WERI-Rb-1 (cell line): ENCODE data around the gene TNFSF9.
"Not testable (repeated sequence)": the region's sequence is repeated elsewhere in the genome, so short reads cannot be mapped to it uniquely, and the experiment has no call there.

ENCODE experiments used
- DNase-seq: peaks from one replicate; pipeline ENCODE4 v3.0.0-alpha.2; 2020
- H3K27ac ChIP-seq: fragments of 250-450 bp; sonication (Bioruptor Pico); 2 replicates; pipeline ENCODE4 v1.5.1; 2020; ENCODE audit warnings: mild to moderate bottlenecking, moderate library complexity
- H3K27me3 ChIP-seq: fragments of 250-450 bp; sonication (Bioruptor Pico); 2 replicates; pipeline ENCODE4 v1.5.1; 2021; ENCODE audit warnings: mild to moderate bottlenecking, low read depth, moderate library complexity; ENCODE audit not compliant: insufficient read depth, severe bottlenecking
- H3K36me3 ChIP-seq: fragments of 250-450 bp; sonication (Bioruptor Pico); 2 replicates; pipeline ENCODE4 v1.5.1; 2020; ENCODE audit warnings: mild to moderate bottlenecking, moderate library complexity
- H3K4me3 ChIP-seq: 2 replicates; pipeline ENCODE4 v1.5.1; 2011; ENCODE audit warnings: low read depth, mild to moderate bottlenecking, control low read depth, low read length
- H3K9me3 ChIP-seq: fragments of 250-450 bp; sonication (Bioruptor Pico); 2 replicates; pipeline ENCODE4 v1.5.1; 2021; ENCODE audit warnings: mild to moderate bottlenecking, moderate library complexity; ENCODE audit not compliant: severe bottlenecking
- CTCF ChIP-seq: IDR thresholded peaks from 2 replicates; pipeline ENCODE4 v1.5.1; 2011; ENCODE audit warnings: low read depth, mild to moderate bottlenecking, control low read depth, inconsistent platforms, low read length

Gene TNFSF9

GRCh38 chr19:6503407-6504201, 27.2 kb upstream of the TNFSF9 start:
- H3K36me3 ChIP-seq, result no peaks in the 10 kb centered on the region
- H3K27me3 ChIP-seq, result no peaks in the 10 kb centered on the region
- TF ChIP-seq CTCF, result no peak
- H3K9me3 ChIP-seq, result no peaks in the 10 kb centered on the region
- no peak overlapping the region for H3K4me3 ChIP-seq
- no peak overlapping the region for H3K27ac ChIP-seq
- DNase-seq, result no peak

- not testable (repeated sequence) for H3K27ac ChIP-seq, H3K4me3 ChIP-seq, H3K36me3 ChIP-seq, H3K27me3 ChIP-seq, H3K9me3 ChIP-seq, DNase-seq
Observed at GRCh38 chr19:6508028-6508771, 22.6 kb upstream of the TNFSF9 start.

GRCh38 chr19:6509118-6509971, 21.5 kb upstream of the TNFSF9 start:
- TF ChIP-seq CTCF, result no peak
- Histone ChIP-seq H3K27ac (no peak overlapping the region), H3K4me3 (no peak overlapping the region), H3K9me3 (no peaks in the 10 kb centered on the region), H3K27me3 (no peaks in the 10 kb centered on the region), H3K36me3 (no peaks in the 10 kb centered on the region)
- DNase-seq, result no peak

- H3K4me3 ChIP-seq, result no peak overlapping the region
- H3K9me3 ChIP-seq, result no peaks in the 10 kb centered on the region
- no peak for DNase-seq
- no peaks in the 10 kb centered on the region for H3K36me3 ChIP-seq
- TF ChIP-seq CTCF, result no peak
- H3K27me3 ChIP-seq, result no peaks in the 10 kb centered on the region
- no peak overlapping the region for H3K27ac ChIP-seq
Observed at GRCh38 chr19:6510618-6511017, 20.2 kb upstream of the TNFSF9 start.

GRCh38 chr19:6514089-6514488, 16.7 kb upstream of the TNFSF9 start:
- H3K4me3 ChIP-seq, result no peak overlapping the region
- DNase-seq, result no peak
- no peak overlapping the region for H3K27ac ChIP-seq
- no peaks in the 10 kb centered on the region for H3K36me3 ChIP-seq
- H3K9me3 ChIP-seq, result no peaks in the 10 kb centered on the region
- TF ChIP-seq CTCF, result no peak
- no peaks in the 10 kb centered on the region for H3K27me3 ChIP-seq
